ENCODE measurements around the gene UNKL. TPM values are rescaled to one million over a fixed set of nuclear protein-coding genes. Genes with fewer than 3 reads are reported as not detected.

The UNKL gene
- total RNA-seq, 4 donors from 2014 or later = 15.2 to 86.4 (median 24.2) TPM

- H3K27me3 ChIP-seq = no peaks in the 10 kb centered on the region
- no peak overlapping the region for H3K27ac ChIP-seq
- intact Hi-C loops (cut with DNase I; ENCODE audit: low total_unique reads) (no loop called here), in situ Hi-C loops (cut with MboI; ENCODE audit: low pct_ligation_motif_present in 1 of 4, low pct_unique_long_range_greater_than_20kb in 1 of 4, low sequenced_read_pairs in 3 of 4) (no loop called here)
- peaks cover 0 to 11% (median 3%) of the 10 kb centered on the region in 4 donors for H3K36me3 ChIP-seq
- H3K4me1 ChIP-seq = no peaks in the 10 kb centered on the region
- H3K9me3 ChIP-seq = no peaks in the 10 kb centered on the region
- WGBS, 2 donors (ENCODE audit: low coverage in 1 of 2) = 85% methylated on average over 33 of the region's 48 CpGs; no CpG with 5 or more reads in 1 of the 2 donors
- no peak overlapping the region for H3K4me3 ChIP-seq
- TF ChIP-seq EP300 (IDR thresholded peaks at IDR 0.05; ENCODE audit: low read depth) (no peak), POLR2AphosphoS5 (IDR thresholded peaks at IDR 0.05) (no peak), CTCF (IDR thresholded peaks at IDR 0.05) (no peak), POLR2A (IDR thresholded peaks at IDR 0.05) (no peak)
- DNase-seq = no peak
These were observed 30.4 kb upstream of the UNKL start for GRCh38 chr16:1444730-1445517.

GRCh38 chr16:1443980-1444729 is 29.7 kb upstream of the UNKL start, which contains the start of gene CCDC154:
Gene CCDC154 (minus strand): TSS chr16:1444556. CDS start chr16:1444322, 234 bp downstream.
- Histone ChIP-seq H3K27ac (no peak within 1 kb of the TSS), H3K4me1 (no peaks in the 10 kb centered on the region), H3K9me3 (no peaks in the 10 kb centered on the region), H3K4me3 (no peak within 1 kb of the TSS), H3K36me3 (peaks cover 0 to 11% (median 3%) of the 10 kb centered on the region in 4 donors), H3K27me3 (no peaks in the 10 kb centered on the region)
- TF ChIP-seq CTCF (IDR thresholded peaks at IDR 0.05) (no peak), POLR2A (IDR thresholded peaks at IDR 0.05) (no peak), POLR2AphosphoS5 (IDR thresholded peaks at IDR 0.05) (no peak), EP300 (IDR thresholded peaks at IDR 0.05; ENCODE audit: low read depth) (no peak)
- 79% methylated on average over 26 of the region's 27 CpGs; no CpG with 5 or more reads in 1 of the 2 donors for WGBS, 2 donors (ENCODE audit: low coverage in 1 of 2)
- in situ Hi-C loops (cut with MboI; ENCODE audit: low pct_ligation_motif_present in 1 of 4, low pct_unique_long_range_greater_than_20kb in 1 of 4, low sequenced_read_pairs in 3 of 4) = no loop called here
- no peak for DNase-seq
- intact Hi-C loops (cut with DNase I; ENCODE audit: low total_unique reads) = no loop called here

- H3K4me1 ChIP-seq = no peaks in the 10 kb centered on the region
- H3K27ac ChIP-seq = no peak overlapping the region
- no peak for TF ChIP-seq CTCF (IDR thresholded peaks at IDR 0.05)
- TF ChIP-seq EP300 (IDR thresholded peaks at IDR 0.05; ENCODE audit: low read depth) = no peak
- TF ChIP-seq POLR2A (IDR thresholded peaks at IDR 0.05) = no peak
- no peak for TF ChIP-seq POLR2AphosphoS5 (IDR thresholded peaks at IDR 0.05)
- in situ Hi-C loops (cut with MboI; ENCODE audit: low pct_ligation_motif_present in 1 of 4, low pct_unique_long_range_greater_than_20kb in 1 of 4, low sequenced_read_pairs in 3 of 4) = no loop called here
- no peaks in the 10 kb centered on the region for H3K27me3 ChIP-seq
- no peaks in the 10 kb centered on the region for H3K9me3 ChIP-seq
- intact Hi-C loops (cut with DNase I; ENCODE audit: low total_unique reads) = no loop called here
- peaks cover 0 to 10% (median 3%) of the 10 kb centered on the region in 4 donors for H3K36me3 ChIP-seq
- H3K4me3 ChIP-seq = no peak overlapping the region
- 80% methylated on average over 29 of the region's 38 CpGs; no CpG with 5 or more reads in 1 of the 2 donors for WGBS, 2 donors (ENCODE audit: low coverage in 1 of 2)
- no peak for DNase-seq
These were observed 29.0 kb upstream of the UNKL start for GRCh38 chr16:1443403-1443973.

GRCh38 chr16:1442697-1443096 is 28.2 kb upstream of the UNKL start:
- intact Hi-C loops (cut with DNase I; ENCODE audit: low total_unique reads) = no loop called here
- WGBS, 2 donors (ENCODE audit: low coverage in 1 of 2) = 85% methylated on average over 21 of the region's 24 CpGs; no CpG with 5 or more reads in 1 of the 2 donors
- TF ChIP-seq EP300 (IDR thresholded peaks at IDR 0.05; ENCODE audit: low read depth) (no peak), CTCF (IDR thresholded peaks at IDR 0.05) (no peak), POLR2A (IDR thresholded peaks at IDR 0.05) (no peak), POLR2AphosphoS5 (IDR thresholded peaks at IDR 0.05) (no peak)
- no peak overlapping the region for H3K4me3 ChIP-seq
- in situ Hi-C loops (cut with MboI; ENCODE audit: low pct_ligation_motif_present in 1 of 4, low pct_unique_long_range_greater_than_20kb in 1 of 4, low sequenced_read_pairs in 3 of 4) = no loop called here
- no peaks in the 10 kb centered on the region for H3K4me1 ChIP-seq
- H3K27me3 ChIP-seq = no peaks in the 10 kb centered on the region
- DNase-seq = no peak
- no peak overlapping the region for H3K27ac ChIP-seq
- H3K36me3 ChIP-seq = peaks cover 0 to 6% (median 3%) of the 10 kb centered on the region in 4 donors
- H3K9me3 ChIP-seq = no peaks in the 10 kb centered on the region
